A673 (cell line): ENCODE measurements around the gene VSIG1. TPM values are rescaled to one million over a fixed set of nuclear protein-coding genes. Genes with fewer than 3 reads are reported as not detected.

Experiments
- BruUV-seq: library from RNA; stranded (reverse); fragments of 400-500 nt; replicated peaks from 2 replicates; lab custom pipeline; 2021; lab: Mats Ljungman, UMichigan
- CTCF ChIA-PET: fragments of 300-600 bp; sonication (Branson Sonifier 250); formaldehyde crosslinking; loops from one replicate; lab custom pipeline; 2022; ENCODE audit warnings: antibody characterized with exemption; lab: Charles Lee
- POLR2A ChIA-PET: fragments of 300-600 bp; sonication (Branson Sonifier 250); formaldehyde crosslinking; loops from one replicate; lab custom pipeline; 2022; ENCODE audit warnings: antibody characterized with exemption; ENCODE audit not compliant: low non-redundant PET; lab: Charles Lee
- DNase-seq: peaks from one replicate; pipeline ENCODE4 v3.0.0-alpha.2; 2015; ENCODE audit warnings: low spot score
- H3K27ac ChIP-seq: fragments of 200-600 bp; sonication (generic); 2 replicates; pipeline ENCODE4 v1.5.1; 2016; ENCODE audit warnings: mixed run types, low read depth, mild to moderate bottlenecking, mixed read lengths, antibody characterized with exemption, low read length; ENCODE audit not compliant: poor library complexity, severe bottlenecking
- H3K27me3 ChIP-seq: fragments of 200-600 bp; sonication (generic); replicated peaks from 2 replicates; pipeline ENCODE4 v1.6.1; 2017; ENCODE audit warnings: mixed run types, low read depth, mild to moderate bottlenecking, mixed read lengths, antibody characterized with exemption, low read length; ENCODE audit not compliant: insufficient read depth, poor library complexity
- H3K36me3 ChIP-seq: fragments of 200-600 bp; sonication (generic); 2 replicates; pipeline ENCODE4 v1.6.1; 2016; ENCODE audit warnings: mixed run types, mild to moderate bottlenecking, mixed read lengths, antibody characterized with exemption, low read length; ENCODE audit not compliant: insufficient read depth, poor library complexity, severe bottlenecking
- H3K4me1 ChIP-seq: fragments of 200-600 bp; sonication (generic); 2 replicates; pipeline ENCODE4 v1.6.1; 2017; ENCODE audit warnings: mixed run types, mild to moderate bottlenecking, mixed read lengths, antibody characterized with exemption, low read length; ENCODE audit not compliant: insufficient read depth, poor library complexity, severe bottlenecking
- H3K4me3 ChIP-seq: fragments of 200-600 bp; sonication (generic); 2 replicates; pipeline ENCODE4 v1.5.1; 2016; ENCODE audit warnings: low read depth, mixed run types, mild to moderate bottlenecking, mixed read lengths, low read length; ENCODE audit not compliant: poor library complexity, severe bottlenecking
- H3K9me3 ChIP-seq: fragments of 200-600 bp; sonication (generic); 2 replicates; pipeline ENCODE4 v1.6.1; 2016; ENCODE audit warnings: mixed run types, low read depth, mild to moderate bottlenecking, mixed read lengths, antibody characterized with exemption, low read length; ENCODE audit not compliant: poor library complexity, severe bottlenecking
- CTCF ChIP-seq: fragments of 300-800, 200-600 bp; sonication (generic); conservative IDR thresholded peaks from 2 replicates; pipeline ENCODE4 v1.5.1; 2017; ENCODE audit warnings: low read depth, mild to moderate bottlenecking, antibody characterized with exemption, low read length, moderate library complexity, mixed read lengths
- EZH2 ChIP-seq: fragments of 200-600 bp; sonication (generic); IDR thresholded peaks from 2 replicates; pipeline ENCODE4 v1.6.1; 2017; ENCODE audit warnings: borderline replicate concordance, low read depth, mild to moderate bottlenecking, mixed read lengths, antibody characterized with exemption, low read length; ENCODE audit not compliant: poor library complexity, severe bottlenecking
- intact Hi-C: fragments of 100-400 bp; cut with micrococcal nuclease; formaldehyde crosslinking; loops from one replicate; pipeline ENCODE4 v1.10.0; 2022; ENCODE audit not compliant: unreplicated experiment
- total RNA-seq: library from RNA; stranded (reverse); gene quantifications from 2 replicates; pipeline ENCODE4 v1.2.3, GENCODE V29; 2021

VSIG1 gene
- total RNA-seq, 1 experiment from 2014 or later: not detected

GRCh38 chrX:108064613-108065012, 19.7 kb downstream of the VSIG1 start:
- no peak overlapping the region for H3K27ac ChIP-seq
- intact Hi-C loops: no loop called here
- no peaks in the 10 kb centered on the region for H3K4me1 ChIP-seq
- H3K27me3 ChIP-seq: peaks cover 27% of the 10 kb centered on the region
- H3K4me3 ChIP-seq: no peak overlapping the region
- ChIA-PET CTCF (no interaction called here), POLR2A (no interaction called here)
- DNase-seq: no peak
- H3K36me3 ChIP-seq: no peaks in the 10 kb centered on the region
- H3K9me3 ChIP-seq: no peaks in the 10 kb centered on the region
- TF ChIP-seq EZH2 (no peak), CTCF (no peak)
- no TSS peak for BruUV-seq

GRCh38 chrX:108068121-108068520, 23.3 kb downstream of the VSIG1 start:
- TF ChIP-seq CTCF: no peak
- H3K4me1 ChIP-seq: no peaks in the 10 kb centered on the region
- CTCF ChIA-PET: no interaction called here
- intact Hi-C loops: no loop called here
- no TSS peak for BruUV-seq
- POLR2A ChIA-PET: no interaction called here
- H3K27me3 ChIP-seq: peaks cover 22% of the 10 kb centered on the region
- no peak overlapping the region for H3K27ac ChIP-seq
- no peaks in the 10 kb centered on the region for H3K36me3 ChIP-seq
- no peak for DNase-seq
- H3K4me3 ChIP-seq: no peak overlapping the region
- no peaks in the 10 kb centered on the region for H3K9me3 ChIP-seq

GRCh38 chrX:108070891-108071290, 26.0 kb downstream of the VSIG1 start:
- TF ChIP-seq CTCF (no peak), EZH2 (no peak)
- intact Hi-C loops: no loop called here
- Histone ChIP-seq H3K9me3 (no peaks in the 10 kb centered on the region), H3K4me1 (no peaks in the 10 kb centered on the region), H3K27me3 (peaks cover 25% of the 10 kb centered on the region), H3K27ac (no peak overlapping the region), H3K36me3 (no peaks in the 10 kb centered on the region), H3K4me3 (no peak overlapping the region)
- no TSS peak for BruUV-seq
- no peak for DNase-seq
- ChIA-PET CTCF (no interaction called here), POLR2A (no interaction called here)
